ENCODE measurements around the gene MLLT11. TPM values are rescaled to one million over a fixed set of nuclear protein-coding genes. Genes with fewer than 3 reads are reported as not detected.

MLLT11 gene
- total RNA-seq, result 1 to 10 TPM in 1 of 3 donors, under 1 TPM in 2; 0.09 to 5.4 (median 0.65) TPM
- long read RNA-seq, donor 1, full-length matches to known transcripts, result 14 of 17 reads
- long read RNA-seq, donor 1, partial matches to known transcripts, result 0 of 17 reads
- long read RNA-seq, donor 1, other reads (novel, unspliced or antisense), result 3 of 17 reads
- long read RNA-seq, donor 2, partial matches to known transcripts, result 0 of 2 reads
- long read RNA-seq, donor 2, other reads (novel, unspliced or antisense), result 2 of 2 reads

- ATAC-seq (no peak), DNase-seq (peak in 2 of 3 donors; percentile 37 to 53)
- no peaks in the 10 kb centered on the region for H3K36me3 ChIP-seq (ENCODE audit: low read depth)
- H3K4me1 ChIP-seq (ENCODE audit: low read depth), result peaks cover 33% of the 10 kb centered on the region
- H3K9me3 ChIP-seq, result no peaks in the 10 kb centered on the region
- intact Hi-C loops (cut with DNase I, micrococcal nuclease), result no loop called here
- TF ChIP-seq CTCF (IDR thresholded peaks at IDR 0.05), result no peak
- peak within 1 kb of the TSS; percentile 85 for H3K4me3 ChIP-seq
These were observed at the start of gene MLLT11 for GRCh38 chr1:151060007-151060656. Gene MLLT11 (plus strand): TSS chr1:151060397. CDS start chr1:151067225, 6,828 bp downstream.

GRCh38 chr1:151011154-151011850 is 48.9 kb upstream of the MLLT11 start:
- ATAC-seq (no peak), DNase-seq (no peak)
- Histone ChIP-seq H3K4me1 (ENCODE audit: low read depth) (peaks cover 51% of the 10 kb centered on the region), H3K9me3 (no peaks in the 10 kb centered on the region), H3K36me3 (ENCODE audit: low read depth) (no peaks in the 10 kb centered on the region), H3K4me3 (no peak overlapping the region)
- no peak for TF ChIP-seq CTCF (IDR thresholded peaks at IDR 0.05)
- intact Hi-C loops (cut with DNase I, micrococcal nuclease), result no loop called here

GRCh38 chr1:151012684-151013471 is 47.3 kb upstream of the MLLT11 start:
- DNase-seq, result peak in 2 of 3 donors; percentile 56 to 61
- intact Hi-C loops (cut with DNase I, micrococcal nuclease), result no loop called here

GRCh38 chr1:151013518-151013917 is 46.7 kb upstream of the MLLT11 start:
- no peak for TF ChIP-seq CTCF (IDR thresholded peaks at IDR 0.05)
- intact Hi-C loops (cut with DNase I, micrococcal nuclease), result no loop called here
- Histone ChIP-seq H3K9me3 (no peaks in the 10 kb centered on the region), H3K4me3 (no peak overlapping the region), H3K4me1 (ENCODE audit: low read depth) (peaks cover 39% of the 10 kb centered on the region), H3K36me3 (ENCODE audit: low read depth) (no peaks in the 10 kb centered on the region)
- DNase-seq (peak in 1 of 3 donors; percentile 40), ATAC-seq (peak; percentile 44)

More at GRCh38 chr1:151012684-151013471, 47.3 kb upstream of the MLLT11 start:
- Histone ChIP-seq H3K4me1 (ENCODE audit: low read depth) (peaks cover 39% of the 10 kb centered on the region), H3K4me3 (no peak overlapping the region), H3K9me3 (no peaks in the 10 kb centered on the region), H3K36me3 (ENCODE audit: low read depth) (no peaks in the 10 kb centered on the region)
- ATAC-seq, result peak; percentile 63
- no peak for TF ChIP-seq CTCF (IDR thresholded peaks at IDR 0.05)

- Histone ChIP-seq H3K9me3 (no peaks in the 10 kb centered on the region), H3K4me3 (no peak overlapping the region), H3K4me1 (ENCODE audit: low read depth) (no peaks in the 10 kb centered on the region), H3K36me3 (ENCODE audit: low read depth) (no peaks in the 10 kb centered on the region)
- intact Hi-C loops (cut with DNase I, micrococcal nuclease), result no loop called here
- DNase-seq (peak; percentile 68 to 92 (median 78)), ATAC-seq (peak; percentile 90)
- TF ChIP-seq CTCF (IDR thresholded peaks at IDR 0.05), result peak; percentile 50
These were observed 35.6 kb upstream of the MLLT11 start for GRCh38 chr1:151024540-151025146.
